Activated CD8-positive, alpha-beta memory T cell treated with anti-CD3 and anti-CD28 coated beads, Interleukin-2, amount 50 U/mL, for 4 hours (primary cell): ENCODE measurements around the gene SDC3.

Experiments
- DNase-seq: peaks from one replicate; pipeline ENCODE4 v3.0.0-alpha.2; 2020

Gene SDC3

GRCh38 chr1:30927448-30927847, 18.9 kb upstream of the SDC3 start:
- DNase-seq, result no peak

- DNase-seq, result no peak
Observed at GRCh38 chr1:30923597-30923996, 15.0 kb upstream of the SDC3 start.

GRCh38 chr1:30920827-30921226, 12.3 kb upstream of the SDC3 start:
- DNase-seq, result no peak

- no peak for DNase-seq
Observed at GRCh38 chr1:30919025-30919881, 10.7 kb upstream of the SDC3 start.

- no peak for DNase-seq
Observed at GRCh38 chr1:30916296-30916695, 7.7 kb upstream of the SDC3 start.

- DNase-seq, result no peak
Observed at GRCh38 chr1:30915491-30916230, 7.1 kb upstream of the SDC3 start.

- DNase-seq, result no peak
Observed at GRCh38 chr1:30914931-30915330, 6.4 kb upstream of the SDC3 start.

GRCh38 chr1:30914587-30914922, 6.0 kb upstream of the SDC3 start:
- DNase-seq, result no peak

- no peak for DNase-seq
Observed at GRCh38 chr1:30912913-30913652, 4.5 kb upstream of the SDC3 start.

- no peak for DNase-seq
Observed at GRCh38 chr1:30912224-30912623, 3.7 kb upstream of the SDC3 start.

- DNase-seq, result peak; percentile 47
Observed at GRCh38 chr1:30911059-30911954, 2.7 kb upstream of the SDC3 start.

- DNase-seq, result no peak
Observed at GRCh38 chr1:30909365-30910068, 959 bp upstream of the SDC3 start.

- DNase-seq, result no peak
Observed at GRCh38 chr1:30908316-30908695, 252 bp downstream of the SDC3 start.

- DNase-seq, result no peak
Observed at GRCh38 chr1:30907481-30908315, 860 bp downstream of the SDC3 start.

- no peak for DNase-seq
Observed at GRCh38 chr1:30906631-30907441, 1.7 kb downstream of the SDC3 start.

- DNase-seq, result no peak
Observed at GRCh38 chr1:30905916-30906620, 2.5 kb downstream of the SDC3 start.

GRCh38 chr1:30905403-30905802, 3.2 kb downstream of the SDC3 start:
- no peak for DNase-seq

GRCh38 chr1:30904962-30905335, 3.6 kb downstream of the SDC3 start:
- no peak for DNase-seq

GRCh38 chr1:30904191-30904961, 4.2 kb downstream of the SDC3 start:
- DNase-seq, result no peak
